Ascending aorta (tissue), 2 donors: ENCODE measurements around the gene HDAC3. TPM values are rescaled to one million over a fixed set of nuclear protein-coding genes. Genes with fewer than 3 reads are reported as not detected.
A peak's percentile ranks its signal among the peaks of the same experiment; 100 is the strongest.
"Not testable (repeated sequence)": the region's sequence is repeated elsewhere in the genome, so short reads cannot be mapped to it uniquely, and the experiment has no call there.

Source experiments
- DNase-seq, 2 donors: peaks; one replicate each; pipeline ENCODE4 v3.0.0-alpha.2; 2019; ENCODE audit warnings: low spot score in 2 of 2
- H3K27ac ChIP-seq, 2 donors: fragments of 200-600 bp; sonication (generic); one replicate each; pipeline ENCODE4 v1.5.1; 2016 to 2017; ENCODE audit warnings: mild to moderate bottlenecking in 1 of 2
- H3K27me3 ChIP-seq: fragments of 200-600 bp; sonication (generic); one replicate; pipeline ENCODE4 v1.5.1; 2017
- H3K36me3 ChIP-seq, 2 donors: fragments of 200-600 bp; sonication (generic); one replicate each; pipeline ENCODE4 v1.5.1; 2016
- H3K4me1 ChIP-seq, 2 donors: fragments of 200-600 bp; sonication (generic); one replicate each; pipeline ENCODE4 v1.5.1; 2016 to 2017; ENCODE audit warnings: mild to moderate bottlenecking in 1 of 2
- H3K4me3 ChIP-seq, 2 donors: fragments of 200-600 bp; sonication (generic); one replicate each; pipeline ENCODE4 v1.5.1; 2016 to 2017; ENCODE audit warnings: mild to moderate bottlenecking in 1 of 2
- H3K9me3 ChIP-seq, 2 donors: fragments of 200-600 bp; sonication (generic); one replicate each; pipeline ENCODE4 v1.5.1; 2016
- intact Hi-C: fragments of 100-400 bp; cut with DNase I; formaldehyde crosslinking; loops from one replicate; pipeline ENCODE4 v1.15.1; 2023
- total RNA-seq: library from RNA; depleted of rRNA; stranded (reverse); fragments of >200 nt; gene quantifications from one replicate; pipeline ENCODE4 v1.1.0, GENCODE V29; 2016
- TF ChIP-seq, protein P1 (sequence below), 3 experiments: fragments of 200-600 bp in 2 of 3; fragments of 450-650 bp in 1 of 3; sonication (generic) in 2 of 3; IDR thresholded peaks; one replicate each; pipeline ENCODE4 v1.5.1; 2016 to 2019; ENCODE audit warnings: antibody characterized with exemption in 3 of 3, mild to moderate bottlenecking in 1 of 3, moderate library complexity in 1 of 3

The HDAC3 gene
- total RNA-seq, 1 donor from 2014 or later = 43.4 TPM

DNA sequence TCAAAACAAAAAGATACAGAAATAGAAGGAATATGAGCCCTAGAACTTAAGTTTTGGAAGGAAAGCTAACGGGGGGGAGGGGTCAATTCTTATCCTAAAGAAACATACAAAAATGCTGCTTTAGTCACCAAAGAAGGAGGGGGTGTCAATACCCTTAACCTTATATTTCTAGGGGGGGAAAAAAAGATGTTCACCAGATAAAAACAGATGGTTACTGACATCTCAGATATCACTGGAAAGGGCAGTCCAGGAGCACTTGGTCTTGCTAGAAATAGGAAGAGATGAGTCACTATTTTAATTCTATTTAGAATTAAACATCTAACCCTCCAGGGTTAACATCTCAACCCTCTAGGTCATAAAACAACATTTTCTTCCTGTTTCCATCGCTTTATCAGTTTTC is 19.5 kb downstream of the HDAC3 start:
- intact Hi-C loops = loop anchor here (1.0 to 5.0 kb wide), 2 partner anchors 10 to 140 kb away; partner anchors contain the start of gene PCDHGC3
- peaks cover 0 to 32% of the 10 kb centered on the region in 2 donors for H3K4me1 ChIP-seq

DNA sequence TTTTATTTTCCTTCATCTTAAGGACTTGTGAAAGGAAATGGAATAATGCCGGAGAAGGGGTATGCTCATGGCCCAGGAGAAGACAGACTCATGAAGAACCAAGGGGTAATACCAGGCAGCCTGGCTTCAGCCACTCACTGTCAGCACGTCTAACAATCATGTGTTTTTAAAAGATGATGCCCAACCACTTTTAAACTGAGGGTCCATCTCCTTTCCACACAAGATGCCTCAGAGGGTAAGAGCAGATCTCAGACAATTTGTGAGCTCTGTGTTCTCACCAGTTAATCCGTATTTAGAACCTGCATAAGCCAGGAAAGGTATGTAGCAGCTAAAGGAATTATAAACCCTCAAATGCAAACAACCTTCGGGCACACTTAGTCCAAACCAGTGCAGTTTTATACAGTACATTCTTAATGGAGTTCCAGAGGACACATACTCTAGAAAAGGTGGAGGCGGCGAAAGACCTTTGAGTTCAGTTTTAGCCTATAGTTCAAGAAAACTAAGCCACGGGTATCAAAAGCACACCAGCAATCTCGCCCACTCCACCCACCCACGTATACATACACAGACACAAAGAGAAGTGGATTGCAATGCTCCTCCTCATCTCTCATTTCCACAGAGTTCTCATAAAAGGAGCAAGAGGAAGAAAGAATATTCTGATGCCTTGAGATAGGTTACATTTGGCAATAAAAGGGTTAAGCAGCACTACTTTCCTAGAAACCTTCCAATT is 20.5 kb downstream of the HDAC3 start:
- Histone ChIP-seq H3K4me1 (peaks cover 0 to 32% of the 10 kb centered on the region in 2 donors), H3K27me3 (no peaks in the 10 kb centered on the region), H3K4me3 (peak overlapping the region; percentile 69 to 100), H3K36me3 (peaks cover 8 to 11% of the 10 kb centered on the region in 2 donors), H3K9me3 (no peaks in the 10 kb centered on the region), H3K27ac (peak overlapping the region; percentile 21 to 100)
- TF ChIP-seq, protein P1, sequence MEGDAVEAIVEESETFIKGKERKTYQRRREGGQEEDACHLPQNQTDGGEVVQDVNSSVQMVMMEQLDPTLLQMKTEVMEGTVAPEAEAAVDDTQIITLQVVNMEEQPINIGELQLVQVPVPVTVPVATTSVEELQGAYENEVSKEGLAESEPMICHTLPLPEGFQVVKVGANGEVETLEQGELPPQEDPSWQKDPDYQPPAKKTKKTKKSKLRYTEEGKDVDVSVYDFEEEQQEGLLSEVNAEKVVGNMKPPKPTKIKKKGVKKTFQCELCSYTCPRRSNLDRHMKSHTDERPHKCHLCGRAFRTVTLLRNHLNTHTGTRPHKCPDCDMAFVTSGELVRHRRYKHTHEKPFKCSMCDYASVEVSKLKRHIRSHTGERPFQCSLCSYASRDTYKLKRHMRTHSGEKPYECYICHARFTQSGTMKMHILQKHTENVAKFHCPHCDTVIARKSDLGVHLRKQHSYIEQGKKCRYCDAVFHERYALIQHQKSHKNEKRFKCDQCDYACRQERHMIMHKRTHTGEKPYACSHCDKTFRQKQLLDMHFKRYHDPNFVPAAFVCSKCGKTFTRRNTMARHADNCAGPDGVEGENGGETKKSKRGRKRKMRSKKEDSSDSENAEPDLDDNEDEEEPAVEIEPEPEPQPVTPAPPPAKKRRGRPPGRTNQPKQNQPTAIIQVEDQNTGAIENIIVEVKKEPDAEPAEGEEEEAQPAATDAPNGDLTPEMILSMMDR (IDR thresholded peaks at IDR 0.05) = no peak
- intact Hi-C loops = loop anchor here (5.0 kb wide), 1 partner anchor 139 kb away; the partner anchor contains the start of gene PCDHGC3
- no peak for DNase-seq

More for the DNA sequence above, 19.5 kb downstream of the HDAC3 start:
- Histone ChIP-seq H3K27me3 (no peaks in the 10 kb centered on the region), H3K27ac (peak overlapping the region; percentile 96 to 100), H3K4me3 (peak overlapping the region; percentile 69 to 100), H3K9me3 (no peaks in the 10 kb centered on the region), H3K36me3 (peaks cover 18 to 19% of the 10 kb centered on the region in 2 donors)
- no peak for DNase-seq
- TF ChIP-seq, protein P1 (IDR thresholded peaks at IDR 0.05) = no peak

DNA sequence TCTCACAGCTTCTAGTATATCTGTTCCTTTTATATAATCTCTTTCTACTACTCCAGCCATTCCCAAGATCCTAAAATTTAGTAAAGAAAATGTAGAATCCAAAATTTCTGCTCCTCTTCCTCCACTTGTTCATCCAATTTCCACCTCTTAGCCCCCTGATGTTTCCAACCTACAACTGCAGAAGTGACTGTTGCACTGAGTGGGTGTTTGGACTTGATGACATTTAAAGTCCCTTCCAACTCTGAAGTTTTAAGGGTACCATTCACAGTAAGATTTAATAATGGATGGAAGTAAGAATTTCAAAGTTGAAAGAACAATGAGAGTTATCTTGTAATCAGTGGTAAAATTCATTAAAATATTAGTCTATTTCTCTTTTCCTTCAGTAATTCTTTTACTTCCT is 23.3 kb downstream of the HDAC3 start:
- H3K9me3 ChIP-seq = no peaks in the 10 kb centered on the region
- no peak overlapping the region for H3K4me3 ChIP-seq
- no peak for DNase-seq
- intact Hi-C loops = no loop called here
- TF ChIP-seq, protein P1 (IDR thresholded peaks at IDR 0.05) = no peak
- no peaks in the 10 kb centered on the region for H3K27me3 ChIP-seq
- no peak overlapping the region for H3K27ac ChIP-seq
- peaks cover 0 to 28% of the 10 kb centered on the region in 2 donors for H3K4me1 ChIP-seq
- H3K36me3 ChIP-seq = no peaks in the 10 kb centered on the region

DNA sequence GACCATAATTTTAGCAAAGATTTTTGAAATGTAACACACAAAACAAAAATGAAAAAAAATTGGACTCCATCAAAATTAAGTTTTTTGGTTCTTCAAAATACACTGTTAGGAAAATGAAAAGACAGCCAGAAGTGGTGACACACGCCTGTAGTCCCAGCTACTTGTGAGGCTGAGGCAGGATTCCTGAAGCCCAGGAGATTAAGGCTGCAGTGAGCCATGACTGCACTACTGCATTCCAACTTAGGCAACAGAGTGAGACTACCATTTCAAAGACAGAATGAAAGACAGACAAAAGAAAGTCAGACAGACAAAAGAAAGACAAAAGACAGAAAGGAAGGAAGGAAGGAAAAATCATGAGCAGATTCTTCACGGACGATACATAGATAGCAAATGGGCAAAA is 25.4 kb downstream of the HDAC3 start:
- H3K27ac ChIP-seq = no peak overlapping the region
- TF ChIP-seq, protein P1 (IDR thresholded peaks at IDR 0.05) = no peak
- intact Hi-C loops = no loop called here
- no peak overlapping the region for H3K4me3 ChIP-seq
- no peaks in the 10 kb centered on the region for H3K36me3 ChIP-seq
- H3K4me1 ChIP-seq = peaks cover 0 to 17% of the 10 kb centered on the region in 2 donors
- no peak for DNase-seq
- H3K9me3 ChIP-seq = no peaks in the 10 kb centered on the region
- no peaks in the 10 kb centered on the region for H3K27me3 ChIP-seq

DNA sequence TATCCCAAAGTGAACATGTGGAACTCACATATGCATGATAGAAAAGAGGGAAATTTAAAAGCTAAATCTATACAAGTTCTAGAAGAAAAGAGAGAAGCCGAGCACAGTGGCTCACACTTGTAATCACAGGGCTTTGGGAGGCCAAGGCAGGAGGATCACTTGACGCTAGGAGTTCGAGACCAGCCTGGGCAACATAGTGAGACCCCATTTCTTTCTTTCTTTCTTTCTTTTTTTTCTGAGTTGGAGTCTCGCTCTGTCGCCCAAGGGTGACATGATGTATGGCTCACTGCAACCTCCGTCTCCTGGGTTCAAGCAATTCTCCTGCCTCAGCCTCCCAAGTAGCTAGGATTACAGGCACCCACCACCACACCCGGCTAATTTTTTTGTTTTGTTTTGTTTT is 26.7 kb downstream of the HDAC3 start:
- H3K4me3 ChIP-seq, intact Hi-C loops: not testable (repeated sequence)

DNA sequence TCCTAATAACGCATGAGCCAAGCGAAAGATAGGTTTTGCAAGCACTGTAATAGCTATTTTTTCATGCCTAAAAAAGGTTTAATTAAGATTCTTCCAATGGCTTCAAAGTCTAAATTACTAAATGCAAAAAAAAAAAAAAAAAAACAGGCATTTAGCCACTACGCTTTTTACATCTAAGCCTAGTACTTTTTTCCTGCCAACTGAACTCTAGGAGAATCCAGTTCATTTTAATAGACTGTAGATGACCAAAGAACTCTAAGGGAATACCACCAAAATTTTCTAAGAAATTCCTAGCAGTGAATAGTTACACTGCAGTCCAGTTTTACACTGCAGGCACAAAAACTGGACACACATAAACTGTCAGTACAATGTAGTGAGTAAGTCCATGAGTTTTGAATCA is 27.6 kb downstream of the HDAC3 start:
- Histone ChIP-seq H3K36me3 (no peaks in the 10 kb centered on the region), H3K4me1 (peaks cover 11 to 27% of the 10 kb centered on the region in 2 donors), H3K4me3 (no peak overlapping the region), H3K9me3 (no peaks in the 10 kb centered on the region), H3K27me3 (no peaks in the 10 kb centered on the region), H3K27ac (no peak overlapping the region)
- intact Hi-C loops = no loop called here
- TF ChIP-seq, protein P1 (IDR thresholded peaks at IDR 0.05) = no peak
- no peak for DNase-seq

More for the DNA sequence above, 26.7 kb downstream of the HDAC3 start:
- not testable (repeated sequence) for H3K36me3 ChIP-seq, H3K27me3 ChIP-seq, H3K27ac ChIP-seq, H3K9me3 ChIP-seq, DNase-seq
- peaks cover 3 to 20% of the 10 kb centered on the region in 2 donors for H3K4me1 ChIP-seq
